ENCODE data around the gene LUM. TPM values are rescaled to one million over a fixed set of nuclear protein-coding genes. Genes with fewer than 3 reads are reported as not detected.

The LUM gene
- total RNA-seq, 1 donor from 2014 or later = 206 TPM

DNA sequence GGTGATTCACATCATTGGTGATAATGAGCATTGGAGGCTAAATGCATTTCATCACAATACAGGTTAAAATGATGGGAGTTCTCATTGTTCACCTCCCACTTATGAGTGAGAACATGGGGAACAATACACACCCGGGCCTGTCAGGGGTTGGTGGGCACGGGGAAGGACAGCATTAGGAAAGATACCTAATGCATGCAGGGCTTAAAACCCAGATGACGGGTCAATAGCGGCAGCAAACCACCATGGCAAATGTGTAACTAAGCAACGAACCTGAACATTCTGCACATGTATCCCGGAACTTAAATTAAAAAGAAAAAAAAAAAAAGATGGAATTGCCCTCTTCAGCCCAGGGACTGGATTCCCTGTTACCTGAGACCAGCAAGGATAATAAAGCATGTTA is 2.3 kb upstream of the LUM start:
- no peak for ATAC-seq
- DNase-seq (ENCODE audit: low spot score) = no peak
- intact Hi-C loops (cut with DNase I) = no loop called here

DNA sequence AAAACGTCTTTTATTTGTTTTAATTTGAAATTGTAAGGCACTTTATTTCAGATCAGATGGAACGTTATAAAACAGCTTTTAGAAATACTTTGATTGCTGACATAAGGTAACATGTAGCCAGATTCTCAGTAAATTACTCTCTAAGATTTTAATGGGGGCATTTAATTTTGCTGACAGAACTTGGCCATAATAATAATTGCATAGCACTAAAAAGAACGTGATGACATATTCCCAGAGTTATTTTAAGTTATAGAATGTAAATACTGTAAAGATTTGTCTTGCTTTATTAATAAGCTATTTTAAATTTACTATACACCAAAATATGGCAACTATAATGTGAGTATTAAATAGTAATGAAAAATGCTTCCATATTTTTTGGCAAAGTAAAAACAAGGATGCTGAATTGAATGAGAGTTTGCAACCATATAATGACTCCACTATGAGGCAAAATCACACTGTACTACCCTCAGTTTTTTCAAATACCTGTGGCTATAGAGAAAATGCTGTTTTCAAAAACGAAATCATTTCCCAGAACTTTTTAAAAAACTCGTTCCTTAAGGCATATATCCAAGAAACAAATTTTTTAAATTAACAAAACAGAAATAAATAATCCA is 876 bp downstream of the LUM start:
- DNase-seq (ENCODE audit: low spot score) = no peak
- no peak for ATAC-seq
- intact Hi-C loops (cut with DNase I) = no loop called here

DNA sequence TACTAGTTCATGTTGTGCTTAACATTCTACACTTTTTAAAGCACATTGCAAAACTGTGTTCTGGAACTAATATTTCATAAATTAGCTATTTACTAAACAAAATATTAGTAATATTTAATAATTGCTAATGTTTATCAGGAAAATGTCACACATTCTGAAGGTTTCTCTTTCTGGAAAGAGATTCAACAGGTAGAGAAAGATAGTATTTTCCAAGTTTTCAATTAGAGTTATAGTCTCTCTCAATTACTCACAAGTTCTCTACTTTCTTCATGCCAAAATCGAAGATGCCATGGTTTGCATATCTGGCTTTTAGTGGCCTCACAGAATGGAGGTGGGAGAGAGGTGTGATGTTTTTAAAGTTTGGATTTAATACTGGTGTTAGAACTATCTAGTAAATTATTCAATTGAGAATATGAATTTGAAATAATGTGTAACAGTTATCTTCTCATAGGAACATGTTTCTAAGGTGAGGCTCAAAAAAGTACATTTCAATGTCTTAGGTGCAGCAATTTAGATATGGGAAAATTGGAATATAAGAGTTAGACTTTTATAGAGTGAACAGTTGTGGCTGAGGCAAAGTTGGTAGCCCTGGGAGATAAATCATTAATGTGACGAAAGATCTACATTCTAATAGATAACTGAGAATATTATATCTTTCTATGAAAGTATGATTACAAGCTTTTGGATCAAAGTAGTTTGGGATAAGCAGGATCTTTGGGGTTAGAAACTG is 1.5 kb downstream of the LUM start:
- no peak for ATAC-seq
- intact Hi-C loops (cut with DNase I) = loop anchor here (5.0 kb wide), 1 partner anchor 998 kb away; no protein-coding TSS in a partner anchor
- DNase-seq (ENCODE audit: low spot score) = no peak

DNA sequence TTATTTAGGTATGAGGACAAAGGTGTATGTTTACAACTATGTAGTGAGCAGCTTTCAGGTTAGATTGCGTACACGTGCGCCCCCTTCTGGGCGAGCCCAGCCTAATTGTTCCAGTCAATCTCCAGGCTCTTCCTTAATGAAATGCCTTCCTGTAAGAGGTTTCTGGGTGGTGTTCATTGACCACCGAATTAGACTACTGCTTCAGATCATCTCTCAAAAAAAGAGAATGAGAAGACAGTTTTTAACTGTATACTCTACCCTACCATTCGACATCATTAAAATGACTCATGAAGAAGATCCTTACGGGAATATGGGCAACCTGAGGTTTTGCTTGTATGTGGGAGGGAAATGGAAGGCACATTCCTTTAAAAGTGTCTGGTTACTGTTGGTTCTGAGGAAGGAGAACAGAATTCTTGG is 2.1 kb downstream of the LUM start:
- peak; percentile 87 for ATAC-seq
- peak; percentile 90 for DNase-seq (ENCODE audit: low spot score)
- intact Hi-C loops (cut with DNase I) = loop anchor here (5.0 kb wide), 1 partner anchor 998 kb away; no protein-coding TSS in a partner anchor

DNA sequence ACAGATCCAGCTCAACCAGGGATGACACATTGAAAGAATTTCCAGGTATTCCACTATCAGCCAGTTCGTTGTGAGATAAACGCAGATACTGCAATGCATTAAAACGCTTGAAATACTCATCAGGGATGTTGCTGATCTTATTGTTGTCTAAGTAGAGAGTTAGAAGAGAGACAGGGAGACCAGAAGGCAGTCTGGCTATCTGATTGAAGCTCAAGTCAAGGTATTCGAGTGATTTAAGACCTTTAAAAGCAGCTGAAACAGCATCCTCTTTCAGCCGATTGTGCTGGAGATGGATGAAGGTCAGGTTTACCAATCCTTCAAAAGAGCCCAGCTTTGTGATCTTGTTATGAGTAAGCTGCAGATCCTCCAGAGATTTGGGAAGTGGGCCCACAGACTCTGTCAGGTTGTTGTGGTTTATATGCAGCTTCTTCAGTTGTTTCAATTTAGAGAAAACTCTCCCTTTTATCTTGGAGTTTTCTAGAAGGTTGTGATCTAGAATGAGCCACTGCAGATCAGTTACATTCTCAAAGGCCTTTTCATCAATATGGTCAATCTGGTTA is 3.0 kb downstream of the LUM start:
- DNase-seq (ENCODE audit: low spot score) (no peak), ATAC-seq (no peak)
- intact Hi-C loops (cut with DNase I) = loop anchor here (5.0 kb wide), 1 partner anchor 999 kb away; no protein-coding TSS in a partner anchor

DNA sequence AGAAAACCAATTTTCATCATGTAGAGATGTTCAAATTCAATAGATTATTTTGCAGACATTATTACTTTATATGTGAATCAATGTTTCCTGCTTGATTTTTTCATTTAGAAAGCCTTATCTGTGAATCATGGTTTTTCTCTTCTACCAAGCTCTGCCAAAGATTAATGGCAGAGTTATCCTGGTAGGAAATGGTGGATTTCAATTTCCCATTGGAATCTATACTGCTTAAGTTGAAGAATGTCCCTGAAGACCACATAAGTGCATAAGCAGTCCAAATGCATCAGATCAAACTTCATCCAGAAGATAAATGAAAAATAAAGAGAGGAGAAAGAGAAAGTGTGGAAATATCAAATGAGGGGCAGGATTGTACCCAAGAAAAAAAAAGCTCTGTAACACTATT is 5.0 kb downstream of the LUM start:
- ATAC-seq (no peak), DNase-seq (ENCODE audit: low spot score) (no peak)
- intact Hi-C loops (cut with DNase I) = loop anchor here (5.0 kb wide), 1 partner anchor 1001 kb away; no protein-coding TSS in a partner anchor

DNA sequence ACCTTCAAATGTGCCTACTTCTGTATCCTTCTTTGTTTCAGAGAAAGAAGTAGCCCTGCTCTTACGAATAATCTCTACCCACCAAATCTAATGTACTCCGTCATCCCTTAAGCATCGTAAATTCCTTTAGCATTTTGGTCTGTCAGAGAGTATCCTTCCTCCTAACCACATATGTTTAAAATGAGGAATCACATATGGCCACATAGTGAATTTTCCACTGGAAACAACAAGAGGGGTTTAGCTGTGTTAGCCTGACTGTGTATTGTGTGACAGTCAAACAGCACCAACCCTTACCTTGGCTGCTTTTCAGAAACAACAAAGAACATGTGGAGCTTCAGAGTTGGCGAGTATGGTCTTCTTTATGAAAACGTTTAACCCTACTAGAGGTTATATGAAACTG is 5.5 kb downstream of the LUM start:
- no peak for ATAC-seq
- DNase-seq (ENCODE audit: low spot score) = no peak
- intact Hi-C loops (cut with DNase I) = loop anchor here (5.0 kb wide), 1 partner anchor 1001 kb away; no protein-coding TSS in a partner anchor

DNA sequence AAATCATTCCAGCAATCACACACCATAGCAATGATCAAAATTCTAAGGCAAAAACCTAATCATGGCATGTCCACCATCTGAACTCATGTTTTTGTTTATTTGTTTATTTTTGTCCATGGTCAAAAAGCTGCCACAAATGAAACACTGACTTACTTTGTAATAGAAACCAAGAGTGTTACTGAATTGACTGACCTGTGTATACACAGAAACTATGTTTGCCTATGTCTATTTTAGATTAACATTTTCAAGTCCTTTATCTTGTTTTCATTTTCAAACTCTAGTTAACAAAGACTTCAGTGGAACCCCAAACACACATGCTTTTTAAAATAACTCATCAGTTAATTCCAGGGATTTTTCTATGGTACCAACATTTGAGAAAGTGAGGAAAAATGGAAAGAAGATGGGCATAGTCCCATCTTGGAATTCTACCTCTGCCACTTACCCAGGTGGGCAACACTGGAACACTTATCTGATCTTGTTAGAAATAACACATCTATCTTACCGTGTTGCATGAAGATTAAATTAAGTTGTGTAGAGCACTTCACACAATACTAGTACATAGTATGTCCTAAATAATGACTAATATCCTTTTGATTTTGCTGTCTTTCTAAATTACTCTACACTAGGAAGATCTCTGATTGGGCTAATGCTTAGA is 6.4 kb downstream of the LUM start:
- no peak for DNase-seq (ENCODE audit: low spot score)
- intact Hi-C loops (cut with DNase I) = loop anchor here (5.0 kb wide), 1 partner anchor 1002 kb away; no protein-coding TSS in a partner anchor
- no peak for ATAC-seq

DNA sequence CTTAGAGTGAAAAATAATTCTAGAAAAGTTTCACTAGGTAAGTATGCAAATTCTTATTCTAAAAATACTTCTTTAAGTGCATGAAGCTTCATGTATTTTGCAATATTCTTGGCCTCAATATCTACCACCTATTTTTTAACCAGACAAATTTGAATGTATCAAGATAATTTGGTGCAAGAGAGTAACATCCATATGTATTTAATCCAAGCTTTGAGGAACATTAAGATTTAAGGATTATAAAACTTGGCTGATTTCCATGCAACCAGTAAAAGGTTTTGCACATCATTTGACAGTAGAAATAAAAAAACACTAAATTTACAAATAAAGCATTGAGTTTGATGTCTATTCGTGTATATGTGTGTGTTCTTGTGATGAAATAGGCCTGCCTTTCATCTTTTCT is 7.7 kb downstream of the LUM start:
- DNase-seq (ENCODE audit: low spot score) = no peak
- ATAC-seq = no peak
- intact Hi-C loops (cut with DNase I) = no loop called here

DNA sequence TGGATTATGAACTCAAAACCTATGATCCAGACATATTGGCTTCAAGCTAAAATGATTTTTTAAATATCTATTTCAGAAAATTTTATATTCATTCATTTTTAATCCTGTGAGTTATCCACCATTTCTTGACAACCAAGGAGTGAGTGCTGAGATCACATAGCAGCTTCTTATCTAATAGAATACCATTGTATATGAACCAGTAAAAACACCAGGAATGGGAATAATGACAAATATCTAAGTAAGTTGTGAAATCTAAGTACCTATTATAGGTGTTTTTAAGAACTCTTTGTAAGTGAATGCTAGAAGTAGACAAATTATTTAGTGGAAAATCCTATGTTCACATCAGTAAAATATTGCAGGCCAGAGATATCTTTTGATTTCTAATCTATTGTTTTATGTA is 8.2 kb downstream of the LUM start:
- intact Hi-C loops (cut with DNase I) = no loop called here
- ATAC-seq = no peak

DNA sequence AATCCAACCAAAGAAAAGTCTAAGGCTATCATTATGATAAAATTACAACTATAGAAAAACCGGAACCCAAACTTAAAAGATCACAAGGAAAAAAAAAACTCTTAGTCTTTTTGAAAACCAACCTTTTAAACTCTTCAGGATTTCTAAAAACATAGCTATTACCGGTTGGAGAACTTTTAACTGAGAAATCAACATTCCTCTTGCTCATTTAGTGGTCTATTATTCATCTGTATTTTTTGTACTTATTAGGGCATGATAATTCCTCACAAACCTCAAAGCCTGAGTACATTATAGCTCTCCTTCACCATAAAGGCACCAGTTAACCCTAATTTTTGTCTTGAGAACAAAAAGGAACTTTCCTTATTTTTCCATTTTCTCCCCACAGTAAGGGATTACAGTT is 10.4 kb downstream of the LUM start:
- intact Hi-C loops (cut with DNase I) = no loop called here
- ATAC-seq = no peak

More for the DNA sequence above, 8.2 kb downstream of the LUM start:
- DNase-seq (ENCODE audit: low spot score) = no peak

DNA sequence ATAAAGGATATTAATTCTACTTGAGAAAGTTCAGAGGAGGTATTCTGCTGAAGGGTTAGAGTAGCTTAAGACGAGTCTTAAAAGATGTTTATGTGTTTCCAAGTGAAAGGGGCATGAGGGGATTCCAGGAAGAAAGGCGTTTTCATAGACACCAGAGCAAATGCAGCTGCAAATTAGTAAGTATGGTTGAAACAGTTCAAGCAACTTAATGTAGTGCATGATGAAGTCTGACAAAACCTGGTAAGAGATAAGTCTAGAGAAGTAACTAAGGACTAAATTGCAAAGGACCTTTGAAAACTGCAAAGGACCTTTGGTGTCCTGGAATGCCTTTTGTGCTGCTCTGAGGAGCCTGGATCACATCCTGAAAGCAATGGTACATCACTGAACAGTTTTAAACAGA is 11.5 kb downstream of the LUM start:
- intact Hi-C loops (cut with DNase I) = no loop called here
- ATAC-seq = no peak
- DNase-seq (ENCODE audit: low spot score) = no peak

More for the DNA sequence above, 10.4 kb downstream of the LUM start:
- DNase-seq (ENCODE audit: low spot score) = no peak

DNA sequence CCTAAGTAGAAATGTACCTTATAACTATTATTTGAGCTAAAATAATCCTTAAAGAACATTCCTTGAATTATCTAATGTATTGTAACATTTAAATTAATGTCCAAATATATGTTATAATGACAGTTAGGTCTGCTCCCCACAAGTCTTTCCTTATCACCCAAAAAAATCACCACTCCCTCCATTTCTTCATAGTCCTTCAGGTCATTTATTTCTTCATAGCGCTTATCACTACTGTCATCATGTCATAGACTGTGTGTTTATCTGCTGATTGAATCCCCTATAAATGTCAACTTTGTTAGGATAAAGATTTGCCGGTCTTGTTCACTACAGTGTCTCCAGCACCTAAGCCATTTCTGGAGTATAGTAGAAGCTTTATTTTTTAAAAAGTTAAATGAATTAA is 12.0 kb downstream of the LUM start:
- DNase-seq (ENCODE audit: low spot score) (no peak), ATAC-seq (no peak)
- intact Hi-C loops (cut with DNase I) = no loop called here

DNA sequence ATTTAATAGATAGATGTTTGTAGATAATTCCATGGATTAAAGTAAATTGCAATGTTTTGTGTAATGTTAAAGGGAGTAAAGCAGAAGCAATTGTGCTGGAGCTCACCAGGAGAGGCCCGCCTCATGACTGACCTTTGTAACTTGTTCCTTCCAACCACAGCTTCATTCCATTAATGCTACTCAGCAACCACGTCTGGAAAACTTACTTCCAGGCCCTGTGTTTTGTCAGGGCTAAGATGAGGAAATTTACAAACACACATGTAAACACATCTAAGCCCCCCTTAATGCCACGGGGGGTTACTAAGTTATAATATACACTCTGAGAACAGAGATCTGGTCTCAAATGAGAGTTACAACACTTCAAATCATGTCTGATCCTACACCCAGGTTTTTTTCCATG is 12.4 kb downstream of the LUM start:
- intact Hi-C loops (cut with DNase I) = no loop called here
- ATAC-seq (peak; percentile 92), DNase-seq (ENCODE audit: low spot score) (no peak)

DNA sequence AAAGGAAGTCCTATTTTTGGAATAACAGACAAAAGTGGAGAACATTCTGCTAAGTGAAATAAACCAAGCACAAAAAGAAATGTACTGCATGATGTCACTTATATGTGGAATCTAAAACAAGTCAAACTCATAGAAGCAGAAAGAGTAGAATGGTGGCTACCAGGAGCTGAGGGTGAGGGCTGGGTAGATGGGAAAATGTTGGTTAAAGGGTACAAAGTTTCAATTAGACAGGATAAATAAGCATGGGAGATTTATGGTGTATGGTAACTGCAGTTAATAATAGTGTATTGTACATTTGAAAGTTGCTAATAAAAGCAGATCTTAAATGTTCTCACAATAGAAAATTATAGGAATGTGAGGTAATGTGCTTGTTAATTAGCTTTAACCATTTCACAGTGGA is 12.8 kb downstream of the LUM start:
- intact Hi-C loops (cut with DNase I) = no loop called here
- ATAC-seq = no peak
- DNase-seq (ENCODE audit: low spot score) = no peak

DNA sequence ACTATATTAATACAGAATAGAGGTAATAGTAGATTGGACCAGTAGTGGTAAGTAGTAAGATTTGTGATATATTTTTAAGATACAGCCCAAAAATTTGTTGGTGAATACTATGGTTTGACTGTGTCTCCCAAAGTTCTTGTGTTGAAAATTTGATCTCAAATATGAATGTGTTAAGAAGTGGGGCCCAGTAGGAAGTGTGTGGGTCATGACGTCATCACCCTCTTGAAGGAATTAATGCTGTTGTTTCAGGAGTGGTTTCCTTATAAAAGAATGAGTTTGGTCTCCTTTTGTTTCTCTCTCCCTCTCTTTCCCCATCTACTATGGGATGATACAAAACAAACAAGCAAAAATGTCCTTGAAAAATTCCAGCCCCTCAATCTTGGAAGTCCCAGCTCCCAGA is 16.3 kb downstream of the LUM start:
- no peak for DNase-seq (ENCODE audit: low spot score)
- intact Hi-C loops (cut with DNase I) = no loop called here
- ATAC-seq = no peak

DNA sequence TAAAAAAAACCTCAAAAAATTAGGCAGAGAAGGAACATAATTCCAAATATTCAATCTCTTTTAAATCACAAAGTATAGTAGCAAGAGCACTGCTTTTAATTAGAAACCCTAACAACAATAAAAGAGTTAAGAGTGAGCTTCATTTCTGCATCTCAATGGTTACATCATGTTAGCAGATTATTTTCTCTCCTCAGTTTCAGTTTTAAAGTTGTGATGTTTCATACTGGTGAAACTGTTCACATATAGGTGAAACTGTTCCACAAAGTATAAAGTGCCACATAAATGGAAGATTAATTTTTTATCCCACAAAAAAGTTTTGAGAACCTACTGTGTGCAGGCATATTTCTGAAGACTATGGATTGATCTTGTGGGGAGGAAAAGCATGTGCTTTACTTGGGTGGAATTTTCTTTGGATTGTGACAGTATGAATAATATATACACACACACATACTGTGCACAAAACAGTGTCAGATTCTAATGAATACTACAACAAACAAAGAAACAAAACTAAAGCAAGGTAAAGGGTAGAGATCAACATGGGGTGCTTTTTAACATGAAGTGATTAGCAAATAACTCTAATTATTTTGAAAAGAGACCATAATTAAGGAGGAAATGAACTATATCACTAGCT is 17.1 kb downstream of the LUM start:
- intact Hi-C loops (cut with DNase I) = no loop called here
- ATAC-seq (no peak), DNase-seq (ENCODE audit: low spot score) (no peak)

DNA sequence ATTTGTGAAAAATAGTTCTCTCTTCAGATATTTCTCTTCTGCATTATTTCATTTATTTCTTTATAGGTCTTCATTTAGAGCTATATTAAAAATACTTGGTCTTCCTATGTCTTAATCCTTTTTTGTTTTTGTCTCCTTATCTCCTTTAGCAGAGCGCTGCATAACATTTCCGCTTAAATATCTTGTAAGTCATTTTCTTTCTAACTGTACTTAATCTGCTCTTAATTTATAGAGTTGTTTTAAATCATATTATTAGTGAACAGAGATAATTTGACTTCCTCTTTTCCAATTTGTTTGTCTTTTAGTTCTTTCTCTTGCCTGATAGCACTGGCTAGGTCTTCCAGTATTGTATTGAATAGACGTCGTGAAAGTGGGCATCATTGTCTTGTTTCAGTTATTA is 18.0 kb downstream of the LUM start:
- DNase-seq (ENCODE audit: low spot score) = no peak
- intact Hi-C loops (cut with DNase I) = no loop called here
- no peak for ATAC-seq

DNA sequence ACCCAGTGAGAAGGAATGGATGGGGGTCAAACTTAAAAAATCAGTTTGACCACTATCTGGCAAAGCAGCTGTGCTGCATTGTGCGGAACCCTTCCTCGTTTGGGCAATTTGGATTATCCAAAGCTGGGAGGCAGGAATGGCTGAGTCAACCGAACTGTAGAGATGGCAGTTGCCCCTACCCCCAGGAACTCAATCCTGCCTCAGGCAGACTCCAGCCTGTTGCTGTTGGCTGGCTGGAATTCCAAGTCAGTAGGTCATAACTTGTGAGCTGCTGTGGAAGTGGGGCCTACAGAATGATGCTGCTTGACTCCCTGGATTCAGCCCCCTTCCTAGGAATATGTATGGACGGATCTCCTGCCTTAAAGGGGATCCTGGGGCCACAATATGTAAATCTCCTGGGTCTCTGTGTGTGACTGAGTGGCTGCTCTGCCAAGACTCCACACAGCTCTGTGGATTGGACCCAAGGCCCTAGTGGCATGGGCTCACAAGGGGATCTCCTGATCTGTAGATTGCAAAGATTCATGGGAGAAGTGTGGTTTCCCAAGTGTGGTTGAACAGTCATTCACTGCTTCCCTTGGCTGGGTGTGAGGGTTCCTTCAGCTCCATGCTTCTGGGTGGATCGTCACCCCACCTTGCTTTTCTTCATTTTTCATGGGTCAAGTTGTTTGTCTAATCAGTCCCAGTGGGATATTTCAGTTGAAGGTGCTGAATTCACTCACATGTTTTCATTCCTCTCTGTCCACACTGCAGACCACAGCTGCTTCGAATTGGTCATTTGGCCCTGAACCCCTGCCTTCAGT is 19.2 kb downstream of the LUM start:
- ATAC-seq = peak; percentile 26
- DNase-seq (ENCODE audit: low spot score) = no peak
- intact Hi-C loops (cut with DNase I) = no loop called here
